Effector memory CD4-positive, alpha-beta T cell (primary cell): ENCODE measurements around the gene TFAP2B.

Source experiments
- DNase-seq, 3 donors: peaks; one replicate each; pipeline ENCODE4 v3.0.0-alpha.2; 2020
- H3K27ac ChIP-seq: 2 replicates; pipeline ENCODE4 v1.7.0; 2013; ENCODE audit warnings: mild to moderate bottlenecking, low read length, moderate library complexity; ENCODE audit not compliant: insufficient read depth, poor library complexity, severe bottlenecking
- H3K27me3 ChIP-seq: replicated peaks from 2 replicates; pipeline ENCODE4 v1.7.0; 2013; ENCODE audit warnings: mild to moderate bottlenecking, low read length; ENCODE audit not compliant: insufficient read depth, control insufficient read depth, poor library complexity, severe bottlenecking
- H3K36me3 ChIP-seq: 2 replicates; pipeline ENCODE4 v1.7.0; 2013; ENCODE audit warnings: mild to moderate bottlenecking, low read length, moderate library complexity; ENCODE audit not compliant: control insufficient read depth, insufficient read depth
- H3K4me1 ChIP-seq: 2 replicates; pipeline ENCODE4 v1.7.0; 2013; ENCODE audit warnings: low read length, mild to moderate bottlenecking; ENCODE audit not compliant: control insufficient read depth, insufficient read depth, poor library complexity, severe bottlenecking
- H3K4me3 ChIP-seq: 2 replicates; pipeline ENCODE4 v1.7.0; 2013; ENCODE audit warnings: low read length, low read depth, mild to moderate bottlenecking; ENCODE audit not compliant: insufficient read depth, poor library complexity, severe bottlenecking
- H3K9me3 ChIP-seq: 2 replicates; pipeline ENCODE4 v1.7.0; 2013; ENCODE audit warnings: mild to moderate bottlenecking, low read length, moderate library complexity; ENCODE audit not compliant: control insufficient read depth

The TFAP2B gene

DNA sequence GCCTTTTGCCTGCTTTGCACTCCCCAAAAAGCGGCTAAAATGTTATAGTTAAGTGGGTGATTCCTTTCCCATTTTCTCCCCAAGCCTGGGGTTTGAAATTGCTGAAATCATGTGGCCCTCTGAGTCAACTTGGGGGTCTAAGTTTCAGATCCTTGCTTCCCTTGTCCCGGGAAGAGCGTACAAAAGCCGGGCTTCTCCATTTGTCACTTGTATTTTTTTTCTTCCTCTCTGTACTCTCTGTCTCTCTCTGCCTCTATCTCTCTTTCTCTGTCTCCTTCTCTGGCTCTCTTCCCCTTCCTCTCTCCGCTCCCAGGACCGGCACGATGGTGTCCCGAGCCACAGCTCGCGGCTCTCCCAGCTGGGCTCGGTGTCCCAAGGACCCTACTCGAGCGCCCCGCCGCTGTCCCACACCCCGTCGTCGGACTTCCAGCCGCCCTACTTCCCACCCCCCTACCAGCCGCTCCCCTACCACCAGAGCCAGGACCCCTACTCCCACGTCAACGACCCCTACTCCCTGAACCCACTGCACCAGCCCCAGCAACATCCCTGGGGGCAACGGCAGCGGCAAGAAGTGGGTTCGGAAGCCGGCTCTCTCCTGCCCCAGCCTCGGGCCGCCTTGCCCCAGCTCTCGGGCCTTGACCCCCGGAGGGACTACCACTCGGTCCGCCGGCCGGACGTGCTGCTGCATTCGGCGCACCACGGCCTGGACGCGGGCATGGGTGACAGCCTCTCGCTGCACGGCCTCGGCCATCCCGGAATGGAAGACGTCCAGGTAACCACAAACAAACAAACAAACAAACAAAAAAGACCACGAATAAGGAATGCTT lies 4.6 kb downstream of the TFAP2B start:
- H3K4me3 ChIP-seq, result no peak overlapping the region
- H3K36me3 ChIP-seq, result no peaks in the 10 kb centered on the region
- H3K4me1 ChIP-seq, result no peaks in the 10 kb centered on the region
- DNase-seq, result no peak
- H3K27ac ChIP-seq, result no peak overlapping the region
- peaks cover 24% of the 10 kb centered on the region for H3K27me3 ChIP-seq
- no peaks in the 10 kb centered on the region for H3K9me3 ChIP-seq

- H3K27ac ChIP-seq, result no peak overlapping the region
- H3K36me3 ChIP-seq, result no peaks in the 10 kb centered on the region
- H3K9me3 ChIP-seq, result no peaks in the 10 kb centered on the region
- H3K4me3 ChIP-seq, result no peak overlapping the region
- H3K4me1 ChIP-seq, result no peaks in the 10 kb centered on the region
- peaks cover 24% of the 10 kb centered on the region for H3K27me3 ChIP-seq
- no peak for DNase-seq
Observed at GRCh38 chr6:50824552-50824951, 5.9 kb downstream of the TFAP2B start.

DNA sequence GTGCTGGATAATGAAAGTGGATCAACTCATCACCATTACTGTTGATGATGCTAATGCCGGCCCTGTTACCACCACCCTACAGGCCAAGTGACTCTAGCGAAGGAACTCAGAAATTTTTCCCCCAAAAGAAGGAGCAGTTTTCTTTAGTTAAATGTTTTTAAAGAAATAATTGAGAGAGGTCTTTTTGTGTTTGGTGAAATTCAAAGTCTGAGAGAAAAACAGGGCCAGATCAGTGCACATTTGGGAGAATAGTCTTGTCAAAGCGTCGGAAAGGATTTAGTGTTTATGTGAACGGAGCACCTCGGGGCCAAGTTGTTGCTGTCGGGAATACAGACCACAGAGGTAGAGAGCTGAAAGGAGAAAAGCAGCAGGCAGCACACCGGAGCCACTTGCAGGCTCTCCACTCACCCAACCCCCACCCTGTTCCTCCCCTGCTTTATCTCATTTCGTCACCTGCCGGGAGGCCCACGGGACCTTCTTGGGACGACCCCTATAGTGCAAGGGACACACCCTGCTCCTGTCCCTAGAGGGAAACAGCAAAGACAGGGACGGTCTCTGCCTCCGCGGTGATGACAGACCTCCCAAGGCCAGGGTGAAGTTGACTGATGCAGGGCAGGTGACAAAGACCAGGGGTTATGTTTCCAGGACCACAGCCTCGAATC lies 6.8 kb downstream of the TFAP2B start:
- Histone ChIP-seq H3K27me3 (peaks cover 22% of the 10 kb centered on the region), H3K4me3 (no peak overlapping the region), H3K27ac (no peak overlapping the region), H3K9me3 (no peaks in the 10 kb centered on the region), H3K36me3 (no peaks in the 10 kb centered on the region), H3K4me1 (no peaks in the 10 kb centered on the region)
- DNase-seq, result no peak

DNA sequence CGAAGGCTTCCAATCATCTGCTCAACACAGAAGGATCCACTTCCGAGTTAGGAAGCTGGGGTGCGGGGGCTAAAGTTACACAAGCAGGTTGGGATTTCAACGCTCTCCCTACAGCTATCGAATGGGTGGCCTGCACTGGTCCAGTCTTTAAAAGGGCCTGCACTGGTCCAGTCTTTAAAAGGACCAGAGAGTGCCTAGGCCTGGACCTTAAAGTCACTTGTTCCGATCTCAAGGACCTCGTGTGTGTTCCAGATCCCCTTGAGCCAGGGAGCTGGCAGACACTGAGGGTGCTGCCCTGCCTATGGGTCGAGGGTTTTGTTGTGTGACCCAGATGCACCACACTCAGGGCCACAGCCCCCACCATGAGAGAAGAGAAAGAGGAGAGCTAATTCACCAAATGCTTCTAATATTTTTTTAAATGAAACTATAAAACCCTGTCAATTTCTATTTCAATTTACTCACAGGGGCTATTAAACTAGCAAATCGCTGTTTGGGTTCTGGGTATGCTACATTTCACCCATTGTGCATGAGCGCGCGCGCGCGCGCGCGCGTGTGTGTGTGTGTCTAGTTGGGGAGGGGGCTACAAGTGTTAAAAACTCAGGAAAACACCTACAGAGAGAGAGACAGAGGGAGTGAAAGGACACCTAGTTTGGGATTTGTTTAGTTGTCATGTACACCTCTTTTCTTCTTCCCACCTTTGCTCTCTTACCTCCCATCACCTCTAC lies 7.5 kb downstream of the TFAP2B start:
- no peak for DNase-seq
- no peaks in the 10 kb centered on the region for H3K4me1 ChIP-seq
- no peaks in the 10 kb centered on the region for H3K36me3 ChIP-seq
- H3K4me3 ChIP-seq, result no peak overlapping the region
- H3K27ac ChIP-seq, result no peak overlapping the region
- peaks cover 19% of the 10 kb centered on the region for H3K27me3 ChIP-seq
- no peaks in the 10 kb centered on the region for H3K9me3 ChIP-seq

GRCh38 chr6:50826803-50827202 lies 8.1 kb downstream of the TFAP2B start:
- Histone ChIP-seq H3K27me3 (peaks cover 13% of the 10 kb centered on the region), H3K9me3 (no peaks in the 10 kb centered on the region), H3K4me1 (no peaks in the 10 kb centered on the region), H3K27ac (no peak overlapping the region), H3K36me3 (no peaks in the 10 kb centered on the region), H3K4me3 (no peak overlapping the region)
- DNase-seq, result no peak

GRCh38 chr6:50829049-50829448 lies 10.4 kb downstream of the TFAP2B start:
- Histone ChIP-seq H3K4me1 (no peaks in the 10 kb centered on the region), H3K27me3 (peaks cover 6% of the 10 kb centered on the region), H3K27ac (no peak overlapping the region), H3K9me3 (no peaks in the 10 kb centered on the region), H3K36me3 (no peaks in the 10 kb centered on the region), H3K4me3 (no peak overlapping the region)
- DNase-seq, result no peak

- DNase-seq, result no peak
- peaks cover 4% of the 10 kb centered on the region for H3K27me3 ChIP-seq
- H3K4me1 ChIP-seq, result no peaks in the 10 kb centered on the region
- no peaks in the 10 kb centered on the region for H3K36me3 ChIP-seq
- H3K4me3 ChIP-seq, result no peak overlapping the region
- no peaks in the 10 kb centered on the region for H3K9me3 ChIP-seq
- H3K27ac ChIP-seq, result no peak overlapping the region
Observed at GRCh38 chr6:50829898-50830444, 11.3 kb downstream of the TFAP2B start.

GRCh38 chr6:50831186-50831585 lies 12.5 kb downstream of the TFAP2B start:
- DNase-seq, result no peak
- H3K4me3 ChIP-seq, result no peak overlapping the region
- H3K27me3 ChIP-seq, result no peaks in the 10 kb centered on the region
- no peaks in the 10 kb centered on the region for H3K4me1 ChIP-seq
- H3K36me3 ChIP-seq, result no peaks in the 10 kb centered on the region
- no peaks in the 10 kb centered on the region for H3K9me3 ChIP-seq
- H3K27ac ChIP-seq, result no peak overlapping the region

DNA sequence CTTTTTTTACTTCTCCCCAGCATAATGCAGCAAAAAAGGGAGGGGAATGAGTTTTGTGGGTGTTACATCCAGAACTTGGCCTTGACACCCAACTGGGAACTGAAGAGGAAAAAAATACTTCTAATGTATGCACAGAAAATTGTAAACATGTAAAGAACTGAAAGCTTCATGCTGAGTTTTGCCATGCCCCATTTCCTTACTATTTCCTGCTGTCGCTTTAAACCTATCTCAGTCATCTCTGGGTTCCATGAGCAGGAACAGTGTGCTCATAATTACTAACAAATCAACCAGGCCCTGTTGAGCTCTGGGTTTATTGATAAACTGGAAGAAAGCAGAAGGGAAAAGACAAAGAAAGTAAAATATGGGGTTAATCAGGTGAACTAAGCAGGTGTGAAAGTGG lies 14.2 kb downstream of the TFAP2B start:
- H3K9me3 ChIP-seq, result no peaks in the 10 kb centered on the region
- H3K27ac ChIP-seq, result no peak overlapping the region
- H3K36me3 ChIP-seq, result no peaks in the 10 kb centered on the region
- no peaks in the 10 kb centered on the region for H3K4me1 ChIP-seq
- H3K27me3 ChIP-seq, result no peaks in the 10 kb centered on the region
- no peak for DNase-seq
- H3K4me3 ChIP-seq, result no peak overlapping the region
